ENCODE data around the gene LBX2.
"Not testable (repeated sequence)": the region's sequence is repeated elsewhere in the genome, so short reads cannot be mapped to it uniquely, and the experiment has no call there.

Gene LBX2

GRCh38 chr2:74503506-74504475 is 4.4 kb upstream of the LBX2 start:
- no peak for DNase-seq

- no peak for DNase-seq
Observed at GRCh38 chr2:74502720-74503505, 3.5 kb upstream of the LBX2 start.

- no peak for DNase-seq
Observed at GRCh38 chr2:74502147-74502719, 2.8 kb upstream of the LBX2 start.

- DNase-seq: no peak
Observed at GRCh38 chr2:74501335-74502071, 2.1 kb upstream of the LBX2 start.

GRCh38 chr2:74500578-74500946 is 1.2 kb upstream of the LBX2 start:
- DNase-seq: no peak

- DNase-seq: no peak
Observed at GRCh38 chr2:74499940-74500577, 656 bp upstream of the LBX2 start.

- DNase-seq: no peak
Observed at GRCh38 chr2:74498500-74499266, 720 bp downstream of the LBX2 start.

GRCh38 chr2:74497777-74498499 is 1.5 kb downstream of the LBX2 start:
- no peak for DNase-seq

GRCh38 chr2:74496997-74497776 is 2.2 kb downstream of the LBX2 start:
- DNase-seq: no peak

GRCh38 chr2:74495440-74495839 is 4.0 kb downstream of the LBX2 start:
- DNase-seq: no peak

GRCh38 chr2:74493546-74493945 is 5.9 kb downstream of the LBX2 start:
- DNase-seq: no peak

- DNase-seq: no peak
Observed at GRCh38 chr2:74491648-74492544, 7.5 kb downstream of the LBX2 start.

GRCh38 chr2:74489906-74490305 is 9.5 kb downstream of the LBX2 start:
- no peak for DNase-seq

- no peak for DNase-seq
Observed at GRCh38 chr2:74488643-74489481, 10.5 kb downstream of the LBX2 start.

GRCh38 chr2:74486141-74486540 is 13.3 kb downstream of the LBX2 start:
- DNase-seq: no peak

GRCh38 chr2:74483675-74484164 is 15.7 kb downstream of the LBX2 start:
- DNase-seq: not testable (repeated sequence)

- peak; percentile 94 for DNase-seq
Observed at GRCh38 chr2:74482801-74483674, 16.4 kb downstream of the LBX2 start, which contains the start of the genes CCDC142 and TTC31. Gene CCDC142, minus strand, starts transcription at chr2:74482998. Its CDS starts 161 bp downstream, at chr2:74482837. Gene TTC31, plus strand, starts transcription at chr2:74483081. Its CDS starts 15 bp downstream, at chr2:74483096.

All from NCI-H2171 (cell line).